Endothelial cell (in vitro differentiated cells): ENCODE data around the gene DIP2C. TPM values are rescaled to one million over a fixed set of nuclear protein-coding genes. Genes with fewer than 3 reads are reported as not detected.

Experiments
- DNase-seq: peaks from one replicate; pipeline ENCODE4 v3.0.0; 2021; ENCODE audit warnings: low spot score
- H3K27ac Mint-ChIP-seq: one replicate; pipeline ENCODE4 v1.8.0; 2021; ENCODE audit warnings: mixed read lengths, inconsistent platforms; ENCODE audit not compliant: unreplicated experiment
- H3K27me3 Mint-ChIP-seq: one replicate; pipeline ENCODE4 v1.8.0; 2021; ENCODE audit warnings: mild to moderate bottlenecking, moderate library complexity, mixed read lengths, inconsistent platforms; ENCODE audit not compliant: unreplicated experiment
- H3K36me3 Mint-ChIP-seq: one replicate; pipeline ENCODE4 v1.8.0; 2021; ENCODE audit warnings: mild to moderate bottlenecking, low read depth, mixed read lengths, inconsistent platforms; ENCODE audit not compliant: unreplicated experiment
- H3K4me1 Mint-ChIP-seq: one replicate; pipeline ENCODE4 v1.8.0; 2021; ENCODE audit warnings: mild to moderate bottlenecking, mixed read lengths, inconsistent platforms; ENCODE audit not compliant: unreplicated experiment
- H3K4me3 Mint-ChIP-seq: one replicate; pipeline ENCODE4 v1.8.0; 2021; ENCODE audit warnings: mild to moderate bottlenecking, mixed read lengths, inconsistent platforms; ENCODE audit not compliant: unreplicated experiment
- H3K9me3 Mint-ChIP-seq: one replicate; pipeline ENCODE4 v1.8.0; 2021; ENCODE audit warnings: mixed read lengths, inconsistent platforms; ENCODE audit not compliant: unreplicated experiment
- total RNA-seq: library from RNA; stranded (reverse); fragmentation: NEBNext Ultra II Directional; extraction: Animal tissue kit (Norgen Biotek cat#: 25700); gene quantifications from one replicate; pipeline ENCODE4 v1.2.1, GENCODE V29; 2021; ENCODE audit not compliant: unreplicated experiment
- TF ChIP-seq, protein P1 (sequence below): fragments of 200-600 bp; sonication (generic); IDR thresholded peaks from one replicate; pipeline ENCODE4 v1.5.0; 2021; ENCODE audit warnings: antibody characterized with exemption; ENCODE audit not compliant: unreplicated experiment

DIP2C gene
- total RNA-seq, 1 donor from 2014 or later = 13.1 TPM

DNA sequence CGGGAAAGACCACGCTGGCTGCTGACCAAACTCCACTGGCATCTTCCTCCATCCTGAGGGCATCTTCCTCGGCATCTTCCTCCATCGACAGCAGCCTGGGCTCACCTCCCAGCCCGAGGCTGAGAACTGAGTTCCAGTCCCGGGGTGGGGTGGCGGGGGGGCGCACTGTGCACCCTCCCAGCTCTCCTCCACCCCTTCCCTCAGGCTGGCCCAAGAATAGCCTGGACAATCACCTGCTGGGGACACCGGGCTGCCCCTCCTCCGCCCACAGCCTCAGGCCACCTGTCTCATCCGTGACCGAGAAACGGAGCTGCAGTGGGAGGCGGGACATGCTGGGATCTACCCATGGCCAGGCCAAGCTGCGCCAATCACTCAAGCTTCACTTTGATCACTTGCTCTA lies 37.2 kb downstream of the DIP2C start:
- H3K36me3 Mint-ChIP-seq = no peaks in the 10 kb centered on the region
- no peaks in the 10 kb centered on the region for H3K9me3 Mint-ChIP-seq
- H3K27me3 Mint-ChIP-seq = peaks cover 2% of the 10 kb centered on the region
- TF ChIP-seq, protein P1, sequence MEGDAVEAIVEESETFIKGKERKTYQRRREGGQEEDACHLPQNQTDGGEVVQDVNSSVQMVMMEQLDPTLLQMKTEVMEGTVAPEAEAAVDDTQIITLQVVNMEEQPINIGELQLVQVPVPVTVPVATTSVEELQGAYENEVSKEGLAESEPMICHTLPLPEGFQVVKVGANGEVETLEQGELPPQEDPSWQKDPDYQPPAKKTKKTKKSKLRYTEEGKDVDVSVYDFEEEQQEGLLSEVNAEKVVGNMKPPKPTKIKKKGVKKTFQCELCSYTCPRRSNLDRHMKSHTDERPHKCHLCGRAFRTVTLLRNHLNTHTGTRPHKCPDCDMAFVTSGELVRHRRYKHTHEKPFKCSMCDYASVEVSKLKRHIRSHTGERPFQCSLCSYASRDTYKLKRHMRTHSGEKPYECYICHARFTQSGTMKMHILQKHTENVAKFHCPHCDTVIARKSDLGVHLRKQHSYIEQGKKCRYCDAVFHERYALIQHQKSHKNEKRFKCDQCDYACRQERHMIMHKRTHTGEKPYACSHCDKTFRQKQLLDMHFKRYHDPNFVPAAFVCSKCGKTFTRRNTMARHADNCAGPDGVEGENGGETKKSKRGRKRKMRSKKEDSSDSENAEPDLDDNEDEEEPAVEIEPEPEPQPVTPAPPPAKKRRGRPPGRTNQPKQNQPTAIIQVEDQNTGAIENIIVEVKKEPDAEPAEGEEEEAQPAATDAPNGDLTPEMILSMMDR = no peak
- H3K4me1 Mint-ChIP-seq = peaks cover 4% of the 10 kb centered on the region
- H3K27ac Mint-ChIP-seq = no peak overlapping the region
- DNase-seq = no peak
- no peak overlapping the region for H3K4me3 Mint-ChIP-seq

DNA sequence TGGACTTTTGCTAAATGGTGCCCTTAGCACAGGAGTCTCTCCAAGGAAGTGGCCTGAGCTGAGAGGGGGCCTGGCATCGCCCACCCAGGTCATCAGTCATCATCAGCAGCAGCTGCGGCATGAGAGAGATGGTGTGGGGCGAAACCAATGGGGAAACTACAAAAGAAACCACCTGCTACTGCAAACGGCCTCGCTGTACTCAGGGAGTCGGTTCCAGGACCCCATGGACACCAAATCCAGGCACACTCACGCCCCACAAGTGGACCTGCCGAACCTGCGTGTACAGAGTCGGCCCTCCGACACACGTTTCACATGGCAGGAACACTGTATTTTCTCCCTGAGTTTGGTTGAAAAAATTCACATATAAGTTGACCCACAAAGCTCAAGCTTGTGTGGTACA lies 37.8 kb downstream of the DIP2C start:
- H3K9me3 Mint-ChIP-seq = no peaks in the 10 kb centered on the region
- TF ChIP-seq, protein P1 = no peak
- peaks cover 2% of the 10 kb centered on the region for H3K27me3 Mint-ChIP-seq
- no peak overlapping the region for H3K27ac Mint-ChIP-seq
- no peak overlapping the region for H3K4me3 Mint-ChIP-seq
- no peaks in the 10 kb centered on the region for H3K36me3 Mint-ChIP-seq
- no peak for DNase-seq
- H3K4me1 Mint-ChIP-seq = peaks cover 4% of the 10 kb centered on the region

DNA sequence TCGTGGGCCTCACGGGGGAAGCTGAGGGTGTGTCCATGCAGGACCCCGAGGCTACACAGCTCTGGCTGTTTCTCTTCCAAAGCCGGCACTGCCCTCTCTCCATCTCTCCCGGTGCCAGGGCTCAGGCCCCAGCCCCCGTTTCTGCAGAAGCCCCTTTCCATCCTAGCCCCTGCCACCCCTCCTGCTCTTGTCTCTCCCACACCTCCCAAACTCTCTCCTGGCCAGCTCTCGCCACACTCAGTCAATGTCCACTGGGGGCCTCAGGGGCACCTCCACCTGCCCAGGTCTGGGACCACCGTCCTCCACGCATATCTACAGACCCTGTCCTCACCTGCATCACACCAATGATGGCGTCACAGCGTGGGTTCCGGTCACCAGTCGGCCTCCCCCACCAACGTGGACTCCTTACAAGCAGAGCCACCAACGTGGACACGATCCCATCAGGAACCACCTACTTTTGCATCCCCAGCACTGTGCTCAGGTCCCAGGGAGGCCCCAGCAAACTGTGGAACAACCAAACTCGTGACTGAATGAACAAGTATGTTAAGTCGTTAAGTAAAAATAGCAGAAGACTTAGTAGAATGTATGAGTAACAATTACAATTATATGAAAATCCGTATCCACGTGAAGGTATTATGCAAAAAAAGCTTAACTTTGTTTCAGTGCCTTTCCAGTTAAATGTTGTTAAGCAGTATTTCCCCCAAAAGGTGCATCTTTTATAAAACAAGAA lies 38.4 kb downstream of the DIP2C start:
- H3K4me3 Mint-ChIP-seq = no peak overlapping the region
- DNase-seq = no peak
- TF ChIP-seq, protein P1 = no peak
- peaks cover 2% of the 10 kb centered on the region for H3K27me3 Mint-ChIP-seq
- H3K27ac Mint-ChIP-seq = no peak overlapping the region
- no peaks in the 10 kb centered on the region for H3K36me3 Mint-ChIP-seq
- H3K9me3 Mint-ChIP-seq = no peaks in the 10 kb centered on the region
- H3K4me1 Mint-ChIP-seq = peaks cover 4% of the 10 kb centered on the region

DNA sequence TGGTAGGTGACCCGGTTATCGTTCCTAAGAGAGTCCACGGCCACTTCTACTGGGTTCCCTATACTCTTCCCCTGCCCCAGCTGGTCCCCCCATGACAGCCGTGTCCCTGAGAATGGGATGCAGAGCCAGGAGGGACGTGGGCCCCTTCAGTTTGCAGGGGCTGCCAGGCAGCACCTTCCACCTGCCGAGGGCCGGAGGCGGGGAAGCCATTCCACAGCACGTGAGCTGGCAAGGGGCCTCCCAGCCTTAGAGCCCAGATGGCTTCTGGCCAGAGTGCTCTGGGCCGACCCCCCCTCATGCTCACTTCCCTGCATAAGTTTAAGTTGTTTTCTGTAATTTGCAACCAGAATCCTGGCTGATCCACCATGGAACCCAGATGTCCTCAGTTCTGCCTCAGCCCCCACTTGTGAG lies 39.0 kb downstream of the DIP2C start:
- Mint-ChIP-seq H3K4me1 (peaks cover 4% of the 10 kb centered on the region), H3K27me3 (peaks cover 2% of the 10 kb centered on the region), H3K4me3 (no peak overlapping the region), H3K9me3 (no peaks in the 10 kb centered on the region), H3K36me3 (no peaks in the 10 kb centered on the region), H3K27ac (no peak overlapping the region)
- DNase-seq = no peak
- TF ChIP-seq, protein P1 = no peak

DNA sequence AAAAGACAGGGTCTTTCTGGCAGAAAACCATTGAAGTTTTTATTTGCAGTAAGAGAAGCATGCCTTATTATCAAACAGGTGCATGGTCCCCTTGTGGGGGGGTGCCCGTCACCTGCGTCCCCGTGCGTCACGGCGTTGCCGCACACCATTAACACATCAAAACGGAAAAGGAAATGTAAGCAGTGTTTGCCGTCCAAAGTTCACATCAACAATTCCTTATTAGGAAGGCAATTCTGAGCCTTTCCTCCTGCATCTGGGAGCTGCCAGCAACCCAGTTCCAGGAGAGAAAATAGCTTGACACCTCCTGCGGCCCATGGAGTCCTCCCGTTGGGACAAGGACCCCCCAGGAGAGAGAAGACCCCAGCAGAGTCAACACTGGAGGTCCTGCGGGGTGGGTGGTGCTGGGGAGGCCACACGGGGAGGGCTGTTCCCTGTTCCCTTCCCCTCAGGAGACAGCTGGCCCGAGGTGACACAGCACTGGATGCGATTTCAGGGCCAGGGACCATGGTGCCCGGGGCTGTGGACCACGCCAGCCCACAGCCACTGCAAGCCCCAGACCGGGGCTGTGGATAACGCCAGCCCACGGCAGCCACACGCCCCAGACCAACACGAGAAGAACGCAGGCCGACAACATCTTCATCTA lies 39.5 kb downstream of the DIP2C start:
- TF ChIP-seq, protein P1 = no peak

More for the DNA sequence above, 39.5 kb downstream of the DIP2C start:
- no peak overlapping the region for H3K4me3 Mint-ChIP-seq
- no peaks in the 10 kb centered on the region for H3K36me3 Mint-ChIP-seq
- peaks cover 4% of the 10 kb centered on the region for H3K4me1 Mint-ChIP-seq
- H3K27ac Mint-ChIP-seq = peak overlapping the region; percentile 52
- peaks cover 2% of the 10 kb centered on the region for H3K27me3 Mint-ChIP-seq
- no peaks in the 10 kb centered on the region for H3K9me3 Mint-ChIP-seq
- no peak for DNase-seq
